Naive B cell (primary cell): Measurements from ENCODE around the gene STPG4. TPM values are rescaled to one million over a fixed set of nuclear protein-coding genes. Genes with fewer than 3 reads are reported as not detected.
"Not testable (repeated sequence)": the region's sequence is repeated elsewhere in the genome, so short reads cannot be mapped to it uniquely, and the experiment has no call there.

Source experiments
- ATAC-seq, 2 donors: fragments of 150-1000 bp; cut with Tn5 transposase; 2 replicates each; pipeline ENCODE4 v1.10.0; 2021; ENCODE audit warnings: low read depth in 2 of 2, mild to moderate bottlenecking in 2 of 2, moderate library complexity in 2 of 2
- DNase-seq: peaks from one replicate; pipeline ENCODE4 v3.0.0; 2022
- H3K27ac Mint-ChIP-seq, 6 donors: one replicate each; pipeline ENCODE4 v1.8.0; 2020 to 2022; ENCODE audit warnings: mild to moderate bottlenecking in 6 of 6, mixed read lengths in 6 of 6, moderate library complexity in 5 of 6, inconsistent platforms in 2 of 6
- H3K27me3 Mint-ChIP-seq, 3 donors: one replicate each; pipeline ENCODE4 v1.8.0; 2021 to 2022; ENCODE audit warnings: mixed read lengths in 3 of 3, mild to moderate bottlenecking in 1 of 3
- H3K36me3 Mint-ChIP-seq, 2 donors: one replicate each; pipeline ENCODE4 v1.8.0; 2020 to 2022; ENCODE audit warnings: mixed read lengths in 2 of 2, inconsistent platforms in 1 of 2, mild to moderate bottlenecking in 1 of 2
- H3K4me1 Mint-ChIP-seq, 3 donors: one replicate each; pipeline ENCODE4 v1.8.0; 2020 to 2022; ENCODE audit warnings: mixed read lengths in 3 of 3, inconsistent platforms in 1 of 3, mild to moderate bottlenecking in 1 of 3, moderate library complexity in 1 of 3
- H3K4me3 Mint-ChIP-seq, 8 donors: one replicate each; pipeline ENCODE4 v1.8.0; 2020 to 2022; ENCODE audit warnings: mild to moderate bottlenecking in 8 of 8, mixed read lengths in 8 of 8, moderate library complexity in 8 of 8, inconsistent platforms in 2 of 8
- H3K9me3 Mint-ChIP-seq, 7 donors: one replicate each; pipeline ENCODE4 v1.8.0; 2020 to 2022; ENCODE audit warnings: mixed read lengths in 7 of 7, mild to moderate bottlenecking in 5 of 7, inconsistent platforms in 2 of 7, moderate library complexity in 1 of 7
- polyA plus RNA-seq, 6 donors: library from polyadenylated mRNA; unstranded; fragments of 300-500 nt; fragmentation: Illumina TruSeq; gene quantifications; one replicate each; pipeline ENCODE4 v1.2.3, GENCODE V29; 2021; ENCODE audit warnings: low read depth in 6 of 6

STPG4 gene
- polyA plus RNA-seq, 6 donors from 2014 or later: 0.41 to 0.66 TPM; not detected in 4

DNA sequence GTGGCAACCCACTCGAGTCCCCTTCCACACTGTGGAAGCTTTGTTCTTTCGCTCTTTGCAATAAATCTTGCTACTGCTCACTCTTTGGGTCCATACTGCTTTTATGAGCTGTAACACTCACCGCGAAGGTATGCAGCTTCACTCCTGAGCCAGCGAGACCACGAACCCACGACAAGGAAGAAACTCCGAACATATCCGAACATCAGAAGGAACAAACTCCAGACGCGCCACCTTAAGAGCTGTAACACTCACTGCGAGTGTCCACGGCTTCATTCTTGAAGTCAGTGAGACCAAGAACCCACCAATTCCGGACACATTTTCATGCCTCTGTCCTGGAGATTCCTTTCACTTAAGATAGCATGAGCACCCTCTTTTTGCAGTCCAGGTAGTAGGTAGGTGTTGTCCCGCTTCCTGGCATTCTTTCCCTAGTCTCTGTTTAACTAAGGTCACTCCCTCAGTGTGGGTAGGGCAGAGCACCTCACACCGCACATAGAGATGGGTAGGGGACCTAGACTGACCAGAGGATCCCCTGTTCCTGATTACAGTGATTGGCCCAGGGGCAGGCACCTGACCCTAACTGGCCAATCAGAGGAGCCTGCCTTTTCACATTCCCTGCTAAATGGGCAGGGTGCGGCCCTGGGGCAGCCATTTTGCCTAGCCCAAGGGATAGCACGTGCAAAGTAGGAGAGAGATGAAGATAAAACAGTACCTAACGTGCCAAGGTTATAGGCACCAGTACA, 46.7 kb downstream of the STPG4 start:
- not testable (repeated sequence) for H3K9me3 Mint-ChIP-seq, H3K4me1 Mint-ChIP-seq, H3K27me3 Mint-ChIP-seq, H3K36me3 Mint-ChIP-seq, H3K4me3 Mint-ChIP-seq, DNase-seq, H3K27ac Mint-ChIP-seq, ATAC-seq

DNA sequence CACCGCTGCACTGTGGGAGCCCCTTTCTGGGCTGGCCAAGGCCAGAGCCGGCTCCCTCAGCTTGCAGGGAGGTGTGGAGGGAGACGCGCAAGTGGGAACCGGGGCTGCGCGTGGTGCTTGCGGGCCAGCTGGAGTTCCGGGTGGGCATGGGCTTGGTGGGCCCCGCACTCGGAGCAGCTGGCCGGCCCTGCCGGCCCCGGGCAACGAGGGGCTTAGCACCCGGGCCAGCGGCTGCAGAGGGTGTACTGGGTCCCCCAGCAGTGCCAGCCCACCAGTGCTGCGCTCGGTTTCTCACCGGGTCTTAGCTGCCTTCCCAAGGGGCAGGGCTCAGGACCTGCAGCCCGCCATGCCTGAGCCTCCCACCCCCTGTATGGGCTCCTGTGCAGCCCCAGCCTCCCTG, 47.9 kb downstream of the STPG4 start:
- not testable (repeated sequence) for DNase-seq

DNA sequence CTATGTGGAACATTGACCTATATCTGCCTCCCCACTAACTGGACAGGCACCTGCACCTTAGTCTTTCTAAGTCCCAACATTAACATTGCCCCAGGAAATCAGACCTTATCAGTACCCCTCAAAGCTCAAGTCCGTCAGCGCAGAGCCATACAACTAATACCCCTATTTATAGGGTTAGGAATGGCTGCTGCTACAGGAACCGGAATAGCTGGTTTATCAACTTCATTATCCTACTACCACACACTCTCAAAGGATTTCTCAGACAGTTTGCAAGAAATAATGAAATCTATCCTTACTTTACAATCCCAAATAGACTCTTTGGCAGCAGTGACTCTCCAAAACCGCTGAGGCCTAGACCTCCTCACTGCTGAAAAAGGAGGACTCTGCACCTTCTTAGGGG, 48.9 kb downstream of the STPG4 start:
- not testable (repeated sequence) for H3K27me3 Mint-ChIP-seq, H3K9me3 Mint-ChIP-seq, H3K36me3 Mint-ChIP-seq, ATAC-seq, H3K4me1 Mint-ChIP-seq, DNase-seq, H3K27ac Mint-ChIP-seq, H3K4me3 Mint-ChIP-seq

More for the DNA sequence above, 47.9 kb downstream of the STPG4 start:
- not testable (repeated sequence) for H3K27me3 Mint-ChIP-seq, H3K4me3 Mint-ChIP-seq, H3K36me3 Mint-ChIP-seq, H3K9me3 Mint-ChIP-seq, H3K27ac Mint-ChIP-seq, H3K4me1 Mint-ChIP-seq, ATAC-seq

DNA sequence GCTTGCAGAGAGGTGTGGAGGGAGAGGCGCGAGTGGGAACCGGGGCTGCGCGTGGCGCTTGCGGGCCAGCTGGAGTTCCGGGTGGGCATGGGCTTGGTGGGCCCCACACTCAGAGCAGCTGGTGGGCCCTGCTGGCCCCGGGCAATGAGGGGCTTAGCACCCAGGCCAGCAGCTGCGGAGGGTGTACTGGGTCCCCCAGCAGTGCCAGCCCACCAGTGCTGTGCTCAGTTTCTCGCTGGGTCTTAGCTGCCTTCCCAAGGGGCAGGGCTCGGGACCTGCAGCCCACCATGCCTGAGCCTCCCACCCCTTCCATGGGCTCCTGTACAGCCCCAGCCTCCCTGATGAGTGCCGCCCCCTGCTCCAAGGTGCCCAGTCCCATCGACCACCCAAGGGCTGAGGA, 55.4 kb downstream of the STPG4 start:
- H3K4me1 Mint-ChIP-seq, DNase-seq, ATAC-seq, H3K9me3 Mint-ChIP-seq, H3K36me3 Mint-ChIP-seq, H3K27me3 Mint-ChIP-seq, H3K4me3 Mint-ChIP-seq, H3K27ac Mint-ChIP-seq: not testable (repeated sequence)

DNA sequence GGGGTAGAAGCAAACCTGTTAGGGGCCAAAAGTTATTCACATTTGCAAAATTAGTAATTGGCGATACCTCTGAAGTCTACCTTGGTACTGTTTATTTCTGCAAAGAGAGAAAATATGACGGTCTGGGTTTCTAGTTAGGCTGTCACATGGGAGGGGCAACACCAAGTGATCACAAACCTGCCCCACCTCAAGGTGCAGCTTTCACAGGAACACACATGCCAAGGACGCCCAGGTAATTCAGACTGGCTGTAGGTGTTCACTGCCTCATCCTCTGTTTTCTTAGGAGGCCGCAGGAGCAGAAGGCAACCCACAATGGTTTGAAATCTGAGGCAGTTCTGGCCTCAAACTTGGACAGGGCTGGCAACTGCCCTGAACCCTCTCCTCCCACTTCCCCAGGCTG, 56.2 kb downstream of the STPG4 start:
- no peak overlapping the region for H3K4me3 Mint-ChIP-seq
- no peaks in the 10 kb centered on the region for H3K36me3 Mint-ChIP-seq
- H3K27me3 Mint-ChIP-seq: peaks cover 0 to 3% (median 0%) of the 10 kb centered on the region in 3 donors
- no peak for ATAC-seq
- no peaks in the 10 kb centered on the region for H3K9me3 Mint-ChIP-seq
- peak overlapping the region in 1 of 6 donors; percentile 63 for H3K27ac Mint-ChIP-seq
- DNase-seq: no peak
- no peaks in the 10 kb centered on the region for H3K4me1 Mint-ChIP-seq

DNA sequence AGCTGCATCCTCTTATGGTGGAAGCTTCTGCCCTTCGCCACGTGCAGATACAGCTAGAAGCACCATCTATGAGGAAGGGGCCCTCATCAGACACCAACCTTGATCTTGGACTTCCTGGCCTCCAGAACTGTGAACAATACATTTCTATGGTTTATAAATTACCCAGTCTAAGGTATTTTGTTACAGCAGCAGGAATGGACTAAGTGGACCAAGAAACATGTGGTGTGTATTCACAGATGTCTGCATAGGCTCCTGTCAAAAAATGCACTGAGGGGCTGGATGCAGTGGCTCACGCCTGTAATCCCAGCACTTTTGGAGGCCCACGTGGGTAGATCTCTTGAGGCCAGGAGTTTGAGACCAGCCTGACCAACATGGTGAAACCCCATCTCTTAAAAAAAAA, 57.5 kb downstream of the STPG4 start:
- Mint-ChIP-seq H3K9me3 (no peaks in the 10 kb centered on the region), H3K4me1 (no peaks in the 10 kb centered on the region), H3K27me3 (peaks cover 0 to 3% (median 0%) of the 10 kb centered on the region in 3 donors), H3K4me3 (no peak overlapping the region), H3K36me3 (no peaks in the 10 kb centered on the region), H3K27ac (no peak overlapping the region)
- ATAC-seq: no peak
- DNase-seq: no peak

DNA sequence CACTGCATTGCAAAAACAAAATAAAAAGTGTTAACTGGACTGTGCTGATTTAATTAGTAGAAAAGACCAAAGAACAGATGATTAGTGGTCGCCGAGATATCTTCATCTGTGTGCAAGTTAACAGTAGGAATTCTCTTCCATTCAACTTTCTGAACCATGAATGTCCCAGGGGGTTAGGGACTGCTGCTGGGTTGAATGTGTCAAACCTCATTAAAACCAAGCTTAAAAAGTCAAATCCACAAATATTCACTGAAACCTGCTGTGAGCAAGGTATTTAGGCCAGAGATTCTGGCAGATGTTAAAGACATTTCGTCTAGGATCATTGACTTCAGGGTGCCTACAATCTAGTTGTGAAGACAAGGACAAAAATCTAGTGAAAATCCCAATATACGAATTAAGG, 58.7 kb downstream of the STPG4 start:
- H3K27ac Mint-ChIP-seq: peak overlapping the region in 2 of 6 donors; percentile 47 to 49
- peaks cover 0 to 2% (median 0%) of the 10 kb centered on the region in 3 donors for H3K27me3 Mint-ChIP-seq
- no peak for ATAC-seq
- H3K4me1 Mint-ChIP-seq: peaks cover 0 to under 1% (median 0%) of the 10 kb centered on the region in 3 donors
- H3K36me3 Mint-ChIP-seq: no peaks in the 10 kb centered on the region
- no peak for DNase-seq
- H3K9me3 Mint-ChIP-seq: no peaks in the 10 kb centered on the region
- H3K4me3 Mint-ChIP-seq: no peak overlapping the region

DNA sequence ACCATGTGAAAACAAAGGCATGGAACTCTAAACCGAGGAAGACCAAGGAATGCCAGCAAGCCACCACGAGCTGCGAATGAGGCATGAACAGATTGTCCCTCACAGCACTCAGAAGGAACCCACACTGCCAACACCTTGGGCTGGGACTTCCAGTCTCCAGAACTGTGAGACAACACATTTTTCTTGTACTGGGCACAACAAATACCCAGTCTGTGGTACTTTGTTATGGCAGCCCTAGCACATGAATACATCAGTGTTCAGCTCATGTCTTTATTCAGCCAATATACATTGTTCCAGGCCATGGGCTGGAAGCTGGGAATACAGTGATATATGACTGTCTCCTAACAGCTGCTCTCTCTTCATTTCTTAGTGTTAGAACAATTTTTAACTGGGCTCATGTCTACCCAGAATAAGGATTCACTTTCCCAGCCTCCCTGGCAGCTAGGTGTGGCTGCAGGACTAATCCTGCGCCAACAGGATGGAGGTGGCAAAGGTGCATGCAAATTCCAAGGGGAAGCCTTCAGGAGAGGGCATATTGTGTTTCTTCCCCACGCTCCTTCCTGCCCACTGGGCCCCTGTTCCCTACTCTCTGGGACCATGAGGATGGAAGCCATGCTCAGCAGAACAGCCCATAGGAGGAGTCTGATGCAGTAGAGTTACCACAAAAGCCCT, 59.6 kb downstream of the STPG4 start:
- DNase-seq: no peak
- H3K4me3 Mint-ChIP-seq: peak overlapping the region in 1 of 8 donors; percentile 1
- H3K36me3 Mint-ChIP-seq: no peaks in the 10 kb centered on the region
- H3K9me3 Mint-ChIP-seq: no peaks in the 10 kb centered on the region
- ATAC-seq: no peak
- no peaks in the 10 kb centered on the region for H3K27me3 Mint-ChIP-seq
- H3K4me1 Mint-ChIP-seq: peaks cover 3 to 10% (median 8%) of the 10 kb centered on the region in 3 donors
- no peak overlapping the region for H3K27ac Mint-ChIP-seq

DNA sequence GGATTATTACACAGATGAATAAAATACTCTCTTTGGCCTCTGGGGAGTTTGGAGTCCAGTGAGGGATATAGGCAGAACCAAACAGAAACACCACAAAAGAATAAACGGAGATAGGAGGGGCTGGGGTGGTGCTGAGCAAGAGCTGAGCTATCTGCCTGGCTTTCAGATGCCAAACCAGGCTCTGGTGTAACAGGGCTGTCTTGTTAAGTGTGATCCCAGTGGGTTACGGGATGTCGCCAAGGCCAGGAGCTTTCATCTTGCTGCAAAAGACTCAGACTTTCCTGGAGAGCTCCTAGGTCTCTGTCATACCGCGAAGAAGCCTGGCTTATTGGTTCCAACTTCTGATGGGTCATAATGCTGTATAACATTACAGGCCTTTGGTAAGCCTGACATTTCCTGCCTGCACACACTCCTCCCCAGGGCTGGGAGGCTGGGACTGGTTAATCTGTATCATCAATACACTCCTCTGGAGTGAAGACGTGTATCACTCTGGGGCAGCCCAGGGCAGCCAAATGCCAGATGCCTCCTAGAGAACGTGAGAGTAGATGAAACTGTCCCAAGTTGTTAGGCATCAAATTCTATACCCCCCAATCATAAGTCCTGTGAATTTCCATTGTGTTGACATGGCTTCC, 60.5 kb downstream of the STPG4 start:
- DNase-seq (no peak), ATAC-seq (no peak)
- Mint-ChIP-seq H3K9me3 (no peaks in the 10 kb centered on the region), H3K27me3 (no peaks in the 10 kb centered on the region), H3K4me1 (peaks cover 5 to 12% (median 12%) of the 10 kb centered on the region in 3 donors), H3K4me3 (no peak overlapping the region), H3K27ac (no peak overlapping the region), H3K36me3 (no peaks in the 10 kb centered on the region)

DNA sequence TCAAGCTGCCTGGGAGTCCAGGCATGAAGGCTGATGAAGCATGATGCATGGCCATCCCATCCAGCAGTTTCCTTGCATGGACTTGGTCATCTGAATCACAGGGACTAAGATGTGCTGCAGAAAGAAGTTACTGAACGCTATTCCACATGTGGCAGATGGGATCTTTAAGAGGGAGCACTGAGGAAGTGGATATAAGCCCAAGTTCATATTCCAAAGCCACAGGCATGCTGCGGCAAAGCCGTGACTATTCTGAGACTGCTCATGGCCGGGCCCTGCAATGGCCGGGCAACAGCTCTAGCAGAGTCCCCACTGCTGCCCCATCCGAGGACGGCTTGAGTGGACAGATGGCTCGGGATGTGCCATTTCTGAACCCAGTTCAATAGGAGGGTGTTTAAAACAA, 61.5 kb downstream of the STPG4 start:
- no peaks in the 10 kb centered on the region for H3K36me3 Mint-ChIP-seq
- H3K4me3 Mint-ChIP-seq: no peak overlapping the region

DNA sequence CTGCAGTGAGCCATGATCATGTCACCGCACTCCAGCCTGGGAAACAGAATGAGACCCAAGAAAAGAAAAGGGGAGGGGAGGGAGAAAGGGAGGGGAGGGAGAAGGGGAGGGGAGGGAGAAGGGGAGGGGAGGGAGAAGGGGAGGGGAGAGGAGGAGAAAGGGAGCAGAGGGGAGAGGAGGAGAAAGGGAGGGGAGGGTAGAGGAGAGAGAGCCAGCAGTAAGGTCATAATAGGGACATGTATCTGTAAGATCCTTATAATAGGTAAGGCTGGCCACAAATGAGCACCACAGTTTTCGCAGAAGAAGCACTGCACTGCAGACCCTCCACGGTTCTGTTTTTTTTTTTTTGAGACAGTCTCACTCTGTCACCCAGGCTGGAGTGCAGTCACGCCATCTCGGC, 62.6 kb downstream of the STPG4 start:
- Mint-ChIP-seq H3K4me1 (peaks cover 6 to 13% (median 12%) of the 10 kb centered on the region in 3 donors), H3K27ac (peak overlapping the region in 1 of 6 donors; percentile 24), H3K4me3 (no peak overlapping the region), H3K36me3 (no peaks in the 10 kb centered on the region), H3K9me3 (no peaks in the 10 kb centered on the region), H3K27me3 (no peaks in the 10 kb centered on the region)
- no peak for ATAC-seq
- no peak for DNase-seq

More for the DNA sequence above, 61.5 kb downstream of the STPG4 start:
- Mint-ChIP-seq H3K9me3 (no peaks in the 10 kb centered on the region), H3K4me1 (peaks cover 6 to 13% (median 12%) of the 10 kb centered on the region in 3 donors), H3K27ac (no peak overlapping the region), H3K27me3 (no peaks in the 10 kb centered on the region)
- ATAC-seq (no peak), DNase-seq (no peak)

DNA sequence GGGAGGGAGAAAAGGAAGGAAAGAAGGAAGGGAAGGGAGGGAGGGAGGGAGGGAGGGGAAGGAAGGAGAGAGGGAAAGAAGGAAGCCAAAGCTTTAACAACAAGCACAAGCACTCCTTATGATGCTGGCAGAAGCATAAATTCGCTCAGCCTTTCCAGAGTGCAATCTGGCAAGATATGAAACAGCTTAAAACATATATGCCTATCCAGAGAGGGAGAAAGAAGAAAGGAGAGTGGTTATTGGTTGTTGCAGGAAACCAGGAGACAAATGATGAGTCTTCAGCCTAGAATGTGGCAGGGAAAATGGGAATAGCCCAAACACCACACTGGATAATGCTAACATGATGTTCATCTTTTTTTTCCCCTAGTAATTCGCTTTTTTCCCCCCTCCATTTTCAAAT, 64.0 kb downstream of the STPG4 start:
- no peaks in the 10 kb centered on the region for H3K27me3 Mint-ChIP-seq
- H3K4me1 Mint-ChIP-seq: peaks cover 13 to 16% (median 16%) of the 10 kb centered on the region in 3 donors
- DNase-seq (no peak), ATAC-seq (no peak)
- H3K4me3 Mint-ChIP-seq: no peak overlapping the region
- H3K9me3 Mint-ChIP-seq: peaks cover 0 to 3% (median 0%) of the 10 kb centered on the region in 7 donors
- no peaks in the 10 kb centered on the region for H3K36me3 Mint-ChIP-seq
- no peak overlapping the region for H3K27ac Mint-ChIP-seq

DNA sequence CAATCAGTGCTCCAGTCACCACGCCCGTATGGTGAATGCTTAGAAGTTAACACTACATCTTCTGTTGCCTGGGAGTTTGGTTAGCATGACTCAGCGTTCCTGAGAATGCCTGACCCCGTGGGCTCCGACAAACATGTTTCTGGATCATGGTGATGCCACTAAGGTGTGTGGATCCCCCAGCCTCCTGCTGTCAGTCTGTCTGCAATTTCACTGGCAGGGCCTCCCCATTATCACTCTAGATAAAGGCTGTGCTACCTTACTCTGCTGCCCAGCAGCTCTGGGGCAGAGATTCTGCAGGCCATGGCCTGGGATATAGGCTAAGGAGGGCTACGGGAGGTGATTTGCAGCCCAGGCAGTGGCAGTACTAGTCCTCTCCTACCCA, 66.0 kb downstream of the STPG4 start:
- Mint-ChIP-seq H3K36me3 (no peaks in the 10 kb centered on the region), H3K9me3 (peaks cover 0 to 4% (median 0%) of the 10 kb centered on the region in 7 donors), H3K27ac (no peak overlapping the region), H3K27me3 (no peaks in the 10 kb centered on the region), H3K4me3 (no peak overlapping the region), H3K4me1 (peaks cover 27 to 32% (median 30%) of the 10 kb centered on the region in 3 donors)
- ATAC-seq (no peak), DNase-seq (no peak)
